ENCODE measurements around the gene ELOVL6.

The ELOVL6 gene

DNA sequence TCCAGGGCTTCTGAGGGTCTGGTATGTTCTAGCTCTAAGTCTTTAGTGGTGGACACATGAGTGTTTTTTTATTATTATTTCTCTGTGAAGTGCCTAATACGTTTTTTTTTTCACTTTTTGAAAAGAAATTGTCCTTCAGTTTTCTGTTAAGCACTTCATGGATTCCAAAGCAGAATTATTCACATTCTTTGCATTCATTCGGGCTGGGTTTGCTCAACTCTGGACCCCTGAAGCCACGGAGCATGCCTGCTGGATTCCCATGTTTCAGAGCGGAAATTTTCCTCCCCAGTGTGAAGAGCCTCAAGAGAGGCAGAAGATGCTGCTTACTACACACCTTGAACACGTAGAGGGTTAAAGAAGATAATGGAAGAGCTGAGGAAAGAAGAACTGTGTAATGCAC, 178.3 kb downstream of the ELOVL6 start:
- H3K36me3 ChIP-seq (replicated peaks; ENCODE audit: low read depth, low read length) = no peaks in the 10 kb centered on the region
- H3K4me3 ChIP-seq (ENCODE audit: low read length) = no peak overlapping the region
- H4K20me1 ChIP-seq (ENCODE audit: insufficient read depth, low read length) = no peaks in the 10 kb centered on the region
- H3K79me2 ChIP-seq (ENCODE audit: low read length) = no peaks in the 10 kb centered on the region
- H3K27ac ChIP-seq (ENCODE audit: low read length) = no peak overlapping the region
- no peaks in the 10 kb centered on the region for H3K9me3 ChIP-seq (ENCODE audit: insufficient read depth, low read length)
- no peak overlapping the region for H3K9ac ChIP-seq (ENCODE audit: low read length)
- H3K4me1 ChIP-seq (ENCODE audit: low read length) = no peaks in the 10 kb centered on the region
- H3K4me2 ChIP-seq (ENCODE audit: low read length) = no peak overlapping the region
- H2AFZ ChIP-seq (ENCODE audit: low read depth, low read length) = no peak overlapping the region
- H3K27me3 ChIP-seq (ENCODE audit: low read depth, low read length) = no peaks in the 10 kb centered on the region
- TF ChIP-seq EZH2phosphoT487 (IDR thresholded peaks at IDR 0.05; ENCODE audit: low read depth) (no peak), CTCF (IDR thresholded peaks at IDR 0.05; ENCODE audit: low read depth, low read length) (no peak)

DNA sequence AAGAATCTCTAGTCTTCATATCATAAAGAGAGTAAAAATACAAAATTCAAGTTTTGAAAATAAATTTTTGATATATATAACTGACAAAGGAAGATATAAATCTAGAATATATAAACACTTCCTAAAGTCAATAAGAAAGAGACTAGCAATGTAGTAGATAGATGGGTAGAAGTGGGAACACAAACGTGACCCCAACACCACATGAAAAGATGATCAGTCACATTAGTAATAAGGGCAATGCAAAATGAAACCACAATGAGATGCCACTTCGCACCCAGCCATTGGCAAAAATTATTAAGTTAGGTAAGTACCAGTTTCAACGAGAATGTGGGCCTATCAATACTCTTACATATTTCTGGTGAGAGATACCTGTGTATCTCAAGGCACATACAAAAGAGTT, 179.3 kb downstream of the ELOVL6 start:
- Histone ChIP-seq H4K20me1 (ENCODE audit: insufficient read depth, low read length) (no peaks in the 10 kb centered on the region), H3K9me3 (ENCODE audit: insufficient read depth, low read length) (no peaks in the 10 kb centered on the region), H2AFZ (ENCODE audit: low read depth, low read length) (no peak overlapping the region), H3K27ac (ENCODE audit: low read length) (no peak overlapping the region), H3K4me3 (ENCODE audit: low read length) (no peak overlapping the region), H3K36me3 (replicated peaks; ENCODE audit: low read depth, low read length) (no peaks in the 10 kb centered on the region), H3K9ac (ENCODE audit: low read length) (no peak overlapping the region), H3K4me2 (ENCODE audit: low read length) (no peak overlapping the region), H3K27me3 (ENCODE audit: low read depth, low read length) (no peaks in the 10 kb centered on the region), H3K4me1 (ENCODE audit: low read length) (no peaks in the 10 kb centered on the region), H3K79me2 (ENCODE audit: low read length) (no peaks in the 10 kb centered on the region)
- no peak for TF ChIP-seq EZH2phosphoT487 (IDR thresholded peaks at IDR 0.05; ENCODE audit: low read depth)
- TF ChIP-seq CTCF (IDR thresholded peaks at IDR 0.05; ENCODE audit: low read depth, low read length) = no peak

GRCh38 chr4:110014233-110014632, 184.2 kb downstream of the ELOVL6 start:
- Histone ChIP-seq H3K79me2 (ENCODE audit: low read length) (no peaks in the 10 kb centered on the region), H3K4me3 (ENCODE audit: low read length) (no peak overlapping the region), H3K36me3 (replicated peaks; ENCODE audit: low read depth, low read length) (no peaks in the 10 kb centered on the region), H2AFZ (ENCODE audit: low read depth, low read length) (no peak overlapping the region), H3K4me2 (ENCODE audit: low read length) (no peak overlapping the region), H3K9ac (ENCODE audit: low read length) (no peak overlapping the region), H4K20me1 (ENCODE audit: insufficient read depth, low read length) (no peaks in the 10 kb centered on the region), H3K27ac (ENCODE audit: low read length) (no peak overlapping the region), H3K9me3 (ENCODE audit: insufficient read depth, low read length) (no peaks in the 10 kb centered on the region), H3K27me3 (ENCODE audit: low read depth, low read length) (no peaks in the 10 kb centered on the region), H3K4me1 (ENCODE audit: low read length) (peaks cover 3% of the 10 kb centered on the region; the same call in 1 of the 2 replicates)
- TF ChIP-seq CTCF (IDR thresholded peaks at IDR 0.05; ENCODE audit: low read depth, low read length) (no peak), EZH2phosphoT487 (IDR thresholded peaks at IDR 0.05; ENCODE audit: low read depth) (no peak)

DNA sequence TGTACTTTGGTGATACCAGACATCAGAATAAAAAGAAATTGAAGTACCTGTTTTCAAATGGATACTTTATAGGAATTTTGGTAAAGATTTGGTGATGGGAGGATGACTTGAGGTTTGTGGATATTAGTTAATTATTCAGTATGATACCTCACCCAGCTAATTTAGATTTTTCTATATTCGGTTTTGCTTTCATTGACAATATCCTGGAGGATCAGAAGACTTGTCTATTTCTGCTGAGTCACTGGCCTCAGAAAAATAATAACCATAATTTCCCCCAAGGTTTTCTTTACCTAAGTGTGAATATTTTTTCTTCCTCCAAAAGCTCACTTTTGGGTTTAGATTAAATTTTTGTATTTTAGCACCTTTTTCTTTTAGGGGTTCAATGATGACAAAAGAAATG, 185.5 kb downstream of the ELOVL6 start:
- TF ChIP-seq EZH2phosphoT487 (IDR thresholded peaks at IDR 0.05; ENCODE audit: low read depth) (no peak), CTCF (IDR thresholded peaks at IDR 0.05; ENCODE audit: low read depth, low read length) (no peak)

More for the DNA sequence above, 185.5 kb downstream of the ELOVL6 start:
- no peaks in the 10 kb centered on the region for H3K79me2 ChIP-seq (ENCODE audit: low read length)
- no peaks in the 10 kb centered on the region for H3K9me3 ChIP-seq (ENCODE audit: insufficient read depth, low read length)
- H4K20me1 ChIP-seq (ENCODE audit: insufficient read depth, low read length) = no peaks in the 10 kb centered on the region
- peaks cover 3% of the 10 kb centered on the region; the same call in 1 of the 2 replicates for H3K4me1 ChIP-seq (ENCODE audit: low read length)
- no peaks in the 10 kb centered on the region for H3K27me3 ChIP-seq (ENCODE audit: low read depth, low read length)
- H3K4me3 ChIP-seq (ENCODE audit: low read length) = no peak overlapping the region
- no peak overlapping the region for H3K27ac ChIP-seq (ENCODE audit: low read length)
- no peak overlapping the region for H2AFZ ChIP-seq (ENCODE audit: low read depth, low read length)
- H3K4me2 ChIP-seq (ENCODE audit: low read length) = no peak overlapping the region
- no peaks in the 10 kb centered on the region for H3K36me3 ChIP-seq (replicated peaks; ENCODE audit: low read depth, low read length)
- H3K9ac ChIP-seq (ENCODE audit: low read length) = no peak overlapping the region

All from OCI-LY3 (cell line).